HEK293T (cell line): Measurements from ENCODE around the gene LTBP1.

ENCODE experiments used
- ARNT ChIP-seq: fragments of 450-650 bp; IDR thresholded peaks from 2 replicates; pipeline ENCODE4 v1.6.1; 2017; ENCODE audit warnings: mild to moderate bottlenecking
- BHLHE40 ChIP-seq: fragments of 450-650 bp; IDR thresholded peaks from 2 replicates; pipeline ENCODE4 v1.6.1; 2016; ENCODE audit warnings: mild to moderate bottlenecking, moderate library complexity, borderline replicate concordance
- CTBP1 ChIP-seq: fragments of 450-650 bp; IDR thresholded peaks from 2 replicates; pipeline ENCODE4 v1.6.1; 2016; ENCODE audit warnings: borderline replicate concordance
- ELF4 ChIP-seq: fragments of 450-650 bp; IDR thresholded peaks from 2 replicates; pipeline ENCODE4 v1.6.1; 2017; ENCODE audit warnings: antibody characterized with exemption
- FOXA1 ChIP-seq: fragments of 450-650 bp; IDR thresholded peaks from 2 replicates; pipeline ENCODE4 v1.6.1; 2016; ENCODE audit warnings: mild to moderate bottlenecking
- FOXK2 ChIP-seq: fragments of 450-650 bp; IDR thresholded peaks from 2 replicates; pipeline ENCODE4 v1.6.1; 2016; ENCODE audit warnings: mild to moderate bottlenecking
- HDGF ChIP-seq: fragments of 450-650 bp; IDR thresholded peaks from 2 replicates; pipeline ENCODE4 v1.6.1; 2017; ENCODE audit warnings: antibody characterized with exemption, borderline replicate concordance
- L3MBTL2 ChIP-seq: fragments of 450-650 bp; conservative IDR thresholded peaks from 2 replicates; pipeline ENCODE4 v1.6.1; 2016; ENCODE audit warnings: mild to moderate bottlenecking
- NFRKB ChIP-seq: fragments of 450-650 bp; IDR thresholded peaks from 2 replicates; pipeline ENCODE4 v1.6.1; 2016; ENCODE audit warnings: mild to moderate bottlenecking, moderate library complexity
- SP1 ChIP-seq: fragments of 450-650 bp; IDR thresholded peaks from 2 replicates; pipeline ENCODE4 v1.6.1; 2017
- SUZ12 ChIP-seq: fragments of 450-650 bp; IDR thresholded peaks from 2 replicates; pipeline ENCODE4 v1.6.1; 2016; ENCODE audit warnings: mild to moderate bottlenecking
- TARDBP ChIP-seq: fragments of 450-650 bp; IDR thresholded peaks from 2 replicates; pipeline ENCODE4 v1.6.1; 2016
- ZNF384 ChIP-seq: fragments of 450-650 bp; IDR thresholded peaks from 2 replicates; pipeline ENCODE4 v1.6.1; 2016
- TF ChIP-seq, protein P1 (sequence below): fragments of 450-650 bp; IDR thresholded peaks from 2 replicates; pipeline ENCODE4 v1.6.1; 2016

DNA sequence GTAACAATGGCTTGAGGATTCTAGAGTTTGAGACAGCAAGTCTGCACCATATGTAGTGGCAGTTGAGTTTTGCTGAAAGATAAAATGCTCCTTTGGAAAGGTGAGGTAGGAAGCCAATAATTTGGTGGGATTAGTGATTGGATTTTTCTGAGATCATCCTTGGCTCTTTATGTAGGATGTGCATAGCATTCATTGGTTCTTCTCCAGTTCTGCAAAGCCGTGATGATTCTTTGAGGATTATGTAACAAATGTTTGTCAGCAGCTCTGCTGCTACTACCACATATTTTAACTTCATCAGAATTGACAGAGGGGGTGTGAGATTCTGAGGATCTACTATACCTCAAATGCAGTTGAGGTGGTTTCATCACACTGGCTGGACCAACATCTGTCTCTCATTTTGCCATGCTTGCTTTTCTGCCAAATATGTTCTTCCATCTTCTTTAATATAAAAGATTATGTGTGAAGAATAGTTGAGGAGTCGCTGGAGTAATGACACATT lies 340.8 kb downstream of the LTBP1 start:
- TF ChIP-seq FOXK2 = no peak
- no peak for TF ChIP-seq ARNT
- TF ChIP-seq ZNF384 = no peak
- TF ChIP-seq SP1 = no peak
- no peak for TF ChIP-seq ELF4
- no peak for TF ChIP-seq BHLHE40
- TF ChIP-seq L3MBTL2 = no peak
- no peak for TF ChIP-seq SUZ12
- TF ChIP-seq HDGF = no peak
- no peak for TF ChIP-seq NFRKB
- no peak for TF ChIP-seq FOXA1
- TF ChIP-seq, protein P1, sequence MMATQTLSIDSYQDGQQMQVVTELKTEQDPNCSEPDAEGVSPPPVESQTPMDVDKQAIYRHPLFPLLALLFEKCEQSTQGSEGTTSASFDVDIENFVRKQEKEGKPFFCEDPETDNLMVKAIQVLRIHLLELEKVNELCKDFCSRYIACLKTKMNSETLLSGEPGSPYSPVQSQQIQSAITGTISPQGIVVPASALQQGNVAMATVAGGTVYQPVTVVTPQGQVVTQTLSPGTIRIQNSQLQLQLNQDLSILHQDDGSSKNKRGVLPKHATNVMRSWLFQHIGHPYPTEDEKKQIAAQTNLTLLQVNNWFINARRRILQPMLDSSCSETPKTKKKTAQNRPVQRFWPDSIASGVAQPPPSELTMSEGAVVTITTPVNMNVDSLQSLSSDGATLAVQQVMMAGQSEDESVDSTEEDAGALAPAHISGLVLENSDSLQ = no peak
- no peak for TF ChIP-seq CTBP1
- no peak for TF ChIP-seq TARDBP
